NCI-H2227 (cell line): ENCODE results near the gene AOC3.
"Not testable (repeated sequence)": the region's sequence is repeated elsewhere in the genome, so short reads cannot be mapped to it uniquely, and the experiment has no call there.

ENCODE experiments used
- DNase-seq: peaks from one replicate; lab custom pipeline; 2025; ENCODE audit not compliant: unreplicated experiment; lab: John Stamatoyannopoulos, UW

AOC3 gene

GRCh38 chr17:42891539-42892152 lies 40.6 kb downstream of the AOC3 start:
- DNase-seq, result no peak

GRCh38 chr17:42893359-42893758 lies 42.4 kb downstream of the AOC3 start:
- no peak for DNase-seq

- no peak for DNase-seq
These were observed 43.5 kb downstream of the AOC3 start for GRCh38 chr17:42894283-42895184.

GRCh38 chr17:42895185-42895555 lies 44.2 kb downstream of the AOC3 start:
- DNase-seq, result no peak

GRCh38 chr17:42898147-42898811 lies 47.3 kb downstream of the AOC3 start:
- no peak for DNase-seq

GRCh38 chr17:42899981-42900380 lies 49.0 kb downstream of the AOC3 start:
- DNase-seq, result not testable (repeated sequence)

- no peak for DNase-seq
These were observed 49.7 kb downstream of the AOC3 start, which contains the start of gene G6PC1 for GRCh38 chr17:42900460-42901331. Gene G6PC1, plus strand, starts transcription at chr17:42900799. Its CDS starts 78 bp downstream, at chr17:42900877.

GRCh38 chr17:42901535-42902229 lies 50.7 kb downstream of the AOC3 start:
- no peak for DNase-seq

- DNase-seq, result no peak
These were observed 53.1 kb downstream of the AOC3 start for GRCh38 chr17:42904110-42904469.

- no peak for DNase-seq
These were observed 55.9 kb downstream of the AOC3 start for GRCh38 chr17:42906772-42907446.
